PC-9 (cell line): ENCODE results near the gene AGPAT3. TPM values are rescaled to one million over a fixed set of nuclear protein-coding genes. Genes with fewer than 3 reads are reported as not detected.

Experiments used
- BruUV-seq: library from RNA; stranded (reverse); fragments of 400-500 nt; replicated peaks from 2 replicates; lab custom pipeline; 2021; lab: Mats Ljungman, UMichigan
- CTCF ChIA-PET: fragments of 300-600 bp; sonication (Branson Sonifier 250); formaldehyde crosslinking; loops from one replicate; lab custom pipeline; 2022; ENCODE audit warnings: antibody characterized with exemption; lab: Charles Lee
- POLR2A ChIA-PET: fragments of 300-600 bp; sonication (Branson Sonifier 250); formaldehyde crosslinking; loops from one replicate; lab custom pipeline; 2022; ENCODE audit warnings: antibody characterized with exemption; ENCODE audit not compliant: unreplicated experiment; lab: Charles Lee
- DNase-seq, 2 experiments: peaks; one replicate each; pipeline versions ENCODE4 v3.0.0 to v3.0.0-alpha.2; 2015 to 2022; ENCODE audit warnings: mixed read lengths in 1 of 2
- H2AFZ ChIP-seq: fragments of 200-600 bp; sonication (generic); 2 replicates; pipeline ENCODE4 v1.8.1; 2017; ENCODE audit warnings: antibody characterized with exemption
- H3F3A ChIP-seq: fragments of 200-600 bp; sonication (generic); 2 replicates; pipeline ENCODE4 v1.8.1; 2017; ENCODE audit warnings: antibody characterized with exemption, mild to moderate bottlenecking, low read depth; ENCODE audit not compliant: insufficient read depth
- H3K27ac ChIP-seq: fragments of 200-600 bp; sonication (generic); 2 replicates; pipeline ENCODE4 v1.6.1; 2016; ENCODE audit warnings: mixed run types
- H3K27me3 ChIP-seq: fragments of 200-600 bp; sonication (generic); 2 replicates; pipeline ENCODE4 v1.6.1; 2016; ENCODE audit warnings: low read depth, mixed run types; ENCODE audit not compliant: insufficient read depth
- H3K36me3 ChIP-seq: fragments of 200-600 bp; sonication (generic); 2 replicates; pipeline ENCODE4 v1.6.1; 2016; ENCODE audit warnings: low read depth, mixed run types
- H3K4me1 ChIP-seq: fragments of 200-600 bp; sonication (generic); replicated peaks from 2 replicates; pipeline ENCODE4 v1.6.1; 2016; ENCODE audit warnings: mixed run types; ENCODE audit not compliant: insufficient read depth
- H3K4me2 ChIP-seq: fragments of 200-600 bp; sonication (generic); 2 replicates; pipeline ENCODE4 v1.6.1; 2017; ENCODE audit warnings: mixed run types
- H3K4me3 ChIP-seq: fragments of 200-600 bp; sonication (generic); 2 replicates; pipeline ENCODE4 v1.6.1; 2016; ENCODE audit warnings: mixed run types
- H3K79me2 ChIP-seq: fragments of 200-600 bp; sonication (generic); 2 replicates; pipeline ENCODE4 v1.6.1; 2017; ENCODE audit warnings: low read depth, mixed run types
- H3K9me2 ChIP-seq: fragments of 200-600 bp; sonication (generic); 2 replicates; pipeline ENCODE4 v1.8.1; 2017; ENCODE audit warnings: mild to moderate bottlenecking; ENCODE audit not compliant: insufficient read depth
- H3K9me3 ChIP-seq: fragments of 200-600 bp; sonication (generic); 2 replicates; pipeline ENCODE4 v1.8.1; 2016; ENCODE audit warnings: low read depth; ENCODE audit not compliant: insufficient read depth
- H4K20me1 ChIP-seq: fragments of 200-600 bp; sonication (generic); 2 replicates; pipeline ENCODE4 v1.8.1; 2017; ENCODE audit not compliant: insufficient read depth
- EZH2 ChIP-seq: fragments of 200-600 bp; sonication (generic); IDR thresholded peaks from 2 replicates; pipeline ENCODE4 v1.8.0; 2017; ENCODE audit warnings: antibody characterized with exemption, low read depth
- intact Hi-C: fragments of 100-400 bp; cut with micrococcal nuclease; formaldehyde crosslinking; loops from one replicate; pipeline ENCODE4 v1.10.0; 2022; ENCODE audit not compliant: unreplicated experiment
- total RNA-seq: library from RNA; stranded (reverse); gene quantifications from 2 replicates; pipeline ENCODE4 v1.2.3, GENCODE V29; 2021
- TF ChIP-seq, protein P1 (sequence below): fragments of 200-600 bp; sonication (generic); conservative IDR thresholded peaks from 2 replicates; pipeline ENCODE4 v1.6.1; 2017; ENCODE audit warnings: mixed run types, antibody characterized with exemption, mild to moderate bottlenecking, moderate library complexity

The AGPAT3 gene
- total RNA-seq, 1 experiment from 2014 or later: 39.0 TPM

DNA sequence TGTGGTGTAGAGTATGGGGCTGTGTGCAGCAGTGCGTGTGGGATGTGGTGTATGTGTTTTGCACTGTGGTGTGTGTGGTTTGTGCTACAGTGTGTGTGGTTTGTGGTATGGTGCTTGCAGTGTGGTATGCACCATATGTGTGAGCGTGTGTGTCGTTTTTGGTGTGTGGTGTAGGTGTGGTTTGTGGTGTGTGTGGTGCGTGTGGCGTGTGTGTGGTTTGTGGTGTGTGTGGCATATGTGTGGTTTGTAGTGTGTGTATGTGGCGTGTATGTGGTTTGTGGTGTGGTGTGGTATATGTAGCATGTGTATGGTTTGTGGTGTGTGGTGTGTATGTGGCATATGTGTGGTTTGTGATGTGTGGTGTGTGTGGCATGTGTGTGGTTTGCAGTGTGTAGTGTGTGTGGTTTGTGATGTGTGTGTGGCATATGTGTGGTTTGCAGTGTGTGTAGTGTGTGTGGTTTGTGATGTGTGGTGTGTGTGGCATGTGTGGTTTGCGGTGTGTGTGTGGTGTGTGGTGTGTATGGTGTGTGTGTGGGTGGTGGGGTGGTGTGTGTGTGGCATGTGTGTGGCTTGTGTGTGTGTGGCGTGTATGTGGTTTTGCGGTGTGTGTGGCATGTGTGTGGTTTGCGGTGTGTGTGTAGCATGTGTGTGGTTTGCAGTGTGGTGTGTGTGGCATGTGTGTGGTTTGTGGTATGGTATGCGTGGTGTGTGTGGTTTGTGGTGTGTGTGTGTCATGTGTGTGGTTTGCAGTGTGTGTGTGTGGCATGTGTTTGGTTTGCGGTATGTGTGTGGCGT lies 93.5 kb downstream of the AGPAT3 start:
- BruUV-seq: no TSS peak
- Histone ChIP-seq H4K20me1 (no peaks in the 10 kb centered on the region; the same call in 1 of the 2 replicates), H2AFZ (no peak overlapping the region), H3K36me3 (no peaks in the 10 kb centered on the region), H3K9me2 (no peaks in the 10 kb centered on the region), H3F3A (peaks cover 10% of the 10 kb centered on the region; the same call in 1 of the 2 replicates), H3K4me1 (no peaks in the 10 kb centered on the region), H3K4me2 (no peak overlapping the region), H3K27ac (no peak overlapping the region), H3K4me3 (no peak overlapping the region), H3K79me2 (no peaks in the 10 kb centered on the region), H3K27me3 (no peaks in the 10 kb centered on the region), H3K9me3 (no peaks in the 10 kb centered on the region)
- intact Hi-C loops: no loop called here
- CTCF ChIA-PET: no interaction called here
- no peak for DNase-seq
- TF ChIP-seq, protein P1, sequence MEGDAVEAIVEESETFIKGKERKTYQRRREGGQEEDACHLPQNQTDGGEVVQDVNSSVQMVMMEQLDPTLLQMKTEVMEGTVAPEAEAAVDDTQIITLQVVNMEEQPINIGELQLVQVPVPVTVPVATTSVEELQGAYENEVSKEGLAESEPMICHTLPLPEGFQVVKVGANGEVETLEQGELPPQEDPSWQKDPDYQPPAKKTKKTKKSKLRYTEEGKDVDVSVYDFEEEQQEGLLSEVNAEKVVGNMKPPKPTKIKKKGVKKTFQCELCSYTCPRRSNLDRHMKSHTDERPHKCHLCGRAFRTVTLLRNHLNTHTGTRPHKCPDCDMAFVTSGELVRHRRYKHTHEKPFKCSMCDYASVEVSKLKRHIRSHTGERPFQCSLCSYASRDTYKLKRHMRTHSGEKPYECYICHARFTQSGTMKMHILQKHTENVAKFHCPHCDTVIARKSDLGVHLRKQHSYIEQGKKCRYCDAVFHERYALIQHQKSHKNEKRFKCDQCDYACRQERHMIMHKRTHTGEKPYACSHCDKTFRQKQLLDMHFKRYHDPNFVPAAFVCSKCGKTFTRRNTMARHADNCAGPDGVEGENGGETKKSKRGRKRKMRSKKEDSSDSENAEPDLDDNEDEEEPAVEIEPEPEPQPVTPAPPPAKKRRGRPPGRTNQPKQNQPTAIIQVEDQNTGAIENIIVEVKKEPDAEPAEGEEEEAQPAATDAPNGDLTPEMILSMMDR: no peak
- no peak for TF ChIP-seq EZH2
- POLR2A ChIA-PET: no interaction called here

DNA sequence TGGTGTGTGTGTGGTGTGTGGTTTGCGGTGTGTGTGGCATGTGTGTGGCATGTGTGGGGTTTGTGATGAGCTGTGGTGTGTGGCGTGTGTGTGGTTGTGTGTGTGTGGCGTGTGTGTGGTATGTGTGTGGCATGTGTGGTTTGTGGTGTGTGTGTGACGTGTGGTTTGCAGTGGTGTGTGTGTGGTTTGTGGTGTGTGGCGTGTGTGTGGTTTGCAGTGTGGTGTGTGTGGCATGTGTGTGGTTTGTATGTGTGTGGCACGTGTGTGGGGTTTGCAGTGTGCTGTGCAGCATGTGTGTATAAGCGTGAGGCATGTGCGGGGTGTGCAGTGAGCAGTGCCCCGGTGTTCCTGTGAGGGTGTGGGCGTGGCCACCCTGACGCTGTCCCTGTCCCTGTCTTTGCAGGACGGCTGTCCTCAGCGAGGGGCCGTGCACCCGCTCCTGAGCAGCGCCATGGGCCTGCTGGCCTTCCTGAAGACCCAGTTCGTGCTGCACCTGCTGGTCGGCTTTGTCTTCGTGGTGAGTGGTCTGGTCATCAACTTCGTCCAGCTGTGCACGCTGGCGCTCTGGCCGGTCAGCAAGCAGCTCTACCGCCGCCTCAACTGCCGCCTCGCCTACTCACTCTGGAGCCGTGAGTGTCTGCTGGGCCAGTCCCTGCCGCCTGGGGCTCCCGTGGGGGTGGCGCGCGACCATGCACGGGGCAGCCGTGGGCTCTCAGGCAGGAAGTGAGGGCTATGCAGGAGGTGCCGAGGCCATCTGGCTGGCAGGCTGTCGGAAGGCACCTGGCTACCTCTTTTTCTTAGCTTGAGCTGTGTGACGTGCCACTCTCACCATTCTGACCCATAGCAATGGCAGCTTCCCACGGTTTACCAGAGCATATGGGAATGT lies 94.5 kb downstream of the AGPAT3 start:
- BruUV-seq: no TSS peak
- DNase-seq: no peak
- CTCF ChIA-PET: no interaction called here
- Histone ChIP-seq H3F3A (peaks cover 10% of the 10 kb centered on the region; the same call in 1 of the 2 replicates), H2AFZ (no peak overlapping the region), H3K4me2 (no peak overlapping the region), H3K79me2 (no peaks in the 10 kb centered on the region), H4K20me1 (no peaks in the 10 kb centered on the region; the same call in 1 of the 2 replicates), H3K9me3 (no peaks in the 10 kb centered on the region), H3K4me1 (no peaks in the 10 kb centered on the region), H3K27me3 (no peaks in the 10 kb centered on the region), H3K27ac (no peak overlapping the region), H3K9me2 (no peaks in the 10 kb centered on the region), H3K4me3 (no peak overlapping the region), H3K36me3 (no peaks in the 10 kb centered on the region)
- no peak for TF ChIP-seq EZH2
- TF ChIP-seq, protein P1: no peak
- intact Hi-C loops: loop anchor here (5.0 kb wide), 1 partner anchor 117 kb away; no protein-coding TSS in a partner anchor
- POLR2A ChIA-PET: no interaction called here

DNA sequence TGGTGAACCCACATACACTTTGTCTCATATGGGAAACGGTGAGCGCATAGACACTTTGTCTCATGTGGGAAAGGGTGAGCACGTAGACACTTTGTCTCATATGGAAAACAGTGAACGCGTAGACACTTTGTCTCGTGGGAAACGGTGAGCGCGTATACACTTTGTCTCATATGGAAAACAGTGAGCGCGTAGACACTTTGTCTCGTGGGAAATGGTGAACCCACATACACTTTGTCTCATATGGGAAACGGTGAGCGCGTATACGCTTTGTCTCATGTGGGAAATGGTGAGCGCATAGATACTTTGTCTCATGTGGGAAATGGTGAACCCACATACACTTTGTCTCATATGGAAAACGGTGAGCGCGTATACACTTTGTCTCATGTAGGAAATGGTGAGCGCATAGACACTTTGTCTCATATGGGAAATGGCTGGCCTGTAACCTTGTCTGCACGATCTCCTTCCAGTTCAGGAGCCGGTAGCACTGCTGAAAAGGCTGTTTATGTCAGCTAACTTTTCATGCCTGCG lies 96.4 kb downstream of the AGPAT3 start:
- H3K4me1 ChIP-seq: no peaks in the 10 kb centered on the region
- H3F3A ChIP-seq: peaks cover 10% of the 10 kb centered on the region; the same call in 1 of the 2 replicates
- POLR2A ChIA-PET: no interaction called here
- CTCF ChIA-PET: interaction anchor here (0.6 kb wide), 1 partner anchor 143 kb away, joined by 3 read pairs; no protein-coding TSS in a partner anchor
- no peak for TF ChIP-seq EZH2
- TF ChIP-seq, protein P1: no peak
- no peaks in the 10 kb centered on the region for H3K9me2 ChIP-seq
- no peak overlapping the region for H3K4me2 ChIP-seq
- H3K36me3 ChIP-seq: no peaks in the 10 kb centered on the region
- no peak overlapping the region for H3K27ac ChIP-seq
- no TSS peak for BruUV-seq
- no peak overlapping the region for H3K4me3 ChIP-seq
- H3K27me3 ChIP-seq: no peaks in the 10 kb centered on the region
- no peak for DNase-seq
- H2AFZ ChIP-seq: no peak overlapping the region
- no peaks in the 10 kb centered on the region for H3K9me3 ChIP-seq
- no peaks in the 10 kb centered on the region for H4K20me1 ChIP-seq
- intact Hi-C loops: loop anchor here (5.0 kb wide), 1 partner anchor 119 kb away; no protein-coding TSS in a partner anchor
- H3K79me2 ChIP-seq: no peaks in the 10 kb centered on the region
